ENCODE data around the gene PTGR3.

The PTGR3 gene

GRCh38 chr18:75215663-75216062, 6.7 kb upstream of the PTGR3 start:
- DNase-seq (ENCODE audit: low read depth, low spot score) = no peak

DNA sequence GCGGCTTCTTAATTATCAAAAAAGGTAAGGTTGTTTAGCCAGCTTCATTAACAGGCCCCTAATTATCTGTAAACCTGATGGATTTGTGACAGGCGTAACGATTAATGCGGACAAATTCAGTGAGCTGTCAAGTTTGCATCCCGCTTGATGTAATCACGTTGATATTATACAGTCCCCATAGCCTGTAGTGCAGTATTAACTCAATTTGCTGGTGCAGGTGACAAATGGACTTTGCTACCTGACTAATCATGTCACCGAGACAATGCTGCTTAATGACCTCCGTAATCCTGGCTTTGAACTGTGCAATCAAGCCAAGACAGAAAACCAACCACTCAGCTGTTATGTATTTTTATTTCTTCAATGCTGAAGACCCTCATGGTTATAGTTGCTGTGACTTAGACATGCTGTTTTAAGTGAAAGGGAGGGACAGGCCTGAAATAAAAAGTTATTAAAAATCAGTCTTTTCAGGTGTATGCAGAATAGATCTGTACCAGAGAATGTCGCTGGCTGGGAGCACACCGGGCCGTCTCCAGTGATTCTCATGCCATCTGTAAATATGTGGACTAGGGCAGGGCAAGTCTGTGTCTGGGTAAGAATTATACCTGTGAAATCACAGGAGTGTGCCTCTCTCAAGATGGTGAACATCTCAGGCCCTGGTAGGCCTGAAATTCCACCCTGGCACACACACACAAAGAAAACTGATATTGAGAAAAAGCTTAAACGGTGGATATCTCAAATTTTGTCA, 6.0 kb upstream of the PTGR3 start:
- no peak for DNase-seq (ENCODE audit: low read depth, low spot score)

DNA sequence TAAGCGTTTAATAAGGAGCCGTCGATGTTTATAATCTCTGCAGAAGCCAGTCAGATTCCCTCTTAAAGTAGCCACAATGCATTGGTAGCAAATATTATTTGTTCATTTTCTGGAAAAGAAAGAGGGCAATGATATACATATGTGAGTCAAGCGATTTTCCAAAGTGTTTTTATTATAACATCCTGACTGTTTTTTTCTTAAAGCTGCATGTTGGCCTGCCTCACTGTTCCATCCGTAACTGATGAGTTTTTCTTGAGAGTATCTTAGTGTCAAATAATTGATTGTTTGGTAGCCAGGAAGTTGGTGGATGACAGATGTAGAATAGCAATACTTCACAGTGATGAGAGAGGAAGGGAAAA, 5.4 kb upstream of the PTGR3 start:
- DNase-seq (ENCODE audit: low read depth, low spot score) = no peak

GRCh38 chr18:75213611-75214331, 4.8 kb upstream of the PTGR3 start:
- DNase-seq (ENCODE audit: low read depth, low spot score) = peak; percentile 78

GRCh38 chr18:75212751-75213090, 3.8 kb upstream of the PTGR3 start:
- DNase-seq (ENCODE audit: low read depth, low spot score) = peak; percentile 30

GRCh38 chr18:75211953-75212750, 3.2 kb upstream of the PTGR3 start:
- DNase-seq (ENCODE audit: low read depth, low spot score) = peak; percentile 60

DNA sequence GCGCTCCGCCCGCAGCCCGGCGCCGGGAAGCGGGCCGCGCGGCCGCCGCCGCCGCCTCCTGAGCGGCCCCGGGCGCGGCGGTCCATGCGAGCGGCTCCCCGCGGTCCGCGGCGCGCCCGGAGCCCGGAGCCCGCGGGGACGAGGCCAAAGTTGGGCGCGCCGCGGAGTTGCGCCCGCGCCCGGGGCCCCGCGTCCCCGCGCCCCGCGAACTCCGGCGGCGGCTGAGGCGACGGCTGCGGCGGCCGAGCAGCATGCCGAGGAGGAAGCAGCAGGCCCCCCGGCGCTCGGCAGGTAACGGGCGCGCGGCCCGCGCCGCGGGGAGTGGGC, 2.6 kb upstream of the PTGR3 start:
- no peak for DNase-seq (ENCODE audit: low read depth, low spot score)

GRCh38 chr18:75211002-75211621, 2.2 kb upstream of the PTGR3 start:
- peak; percentile 57 for DNase-seq (ENCODE audit: low read depth, low spot score)

DNA sequence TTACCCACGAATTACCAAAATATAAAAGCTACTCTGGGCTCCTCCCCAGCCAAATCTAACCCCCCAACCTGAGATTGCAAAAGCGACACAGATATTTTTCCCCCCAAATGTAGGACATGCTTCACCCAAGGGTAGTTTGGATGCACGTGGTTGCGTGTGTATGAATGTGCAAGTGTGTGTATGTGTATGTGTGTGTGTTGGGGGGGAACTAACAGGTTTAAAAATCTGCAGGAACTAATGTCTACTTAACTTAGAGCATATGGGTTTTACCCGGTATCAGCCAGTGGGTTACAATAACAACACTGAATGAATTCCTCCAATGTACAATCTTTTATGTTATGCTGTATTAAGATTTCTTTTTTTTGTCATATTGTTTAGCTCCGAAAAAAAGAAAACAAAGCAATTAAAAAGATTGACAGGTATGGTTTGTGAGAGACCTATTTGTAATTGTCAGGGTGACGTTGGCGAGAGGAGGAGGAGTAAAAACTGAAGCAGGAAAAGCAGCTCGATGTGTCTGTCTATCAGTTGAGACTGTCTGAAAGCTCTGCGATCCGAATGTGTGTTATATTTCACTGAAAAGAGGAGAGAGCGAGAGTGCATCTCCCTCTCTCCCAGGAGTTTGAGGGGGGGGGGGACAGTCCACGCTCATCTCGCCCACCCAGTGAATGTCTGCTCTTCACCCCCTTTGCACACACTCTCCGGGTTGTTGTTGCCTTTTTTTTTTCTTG, 1.5 kb upstream of the PTGR3 start, which contains the start of gene TSHZ1:
TSHZ1 (plus strand) TSS at position 524 of the 728 bp plus-strand sequence. CDS start 1,080 bp downstream, outside the sequence.
- DNase-seq (ENCODE audit: low read depth, low spot score) = peak; percentile 86

GRCh38 chr18:75209951-75210258, 966 bp upstream of the PTGR3 start:
- no peak for DNase-seq (ENCODE audit: low read depth, low spot score)

GRCh38 chr18:75208836-75209128, 157 bp downstream of the PTGR3 start:
- DNase-seq (ENCODE audit: low read depth, low spot score) = no peak

DNA sequence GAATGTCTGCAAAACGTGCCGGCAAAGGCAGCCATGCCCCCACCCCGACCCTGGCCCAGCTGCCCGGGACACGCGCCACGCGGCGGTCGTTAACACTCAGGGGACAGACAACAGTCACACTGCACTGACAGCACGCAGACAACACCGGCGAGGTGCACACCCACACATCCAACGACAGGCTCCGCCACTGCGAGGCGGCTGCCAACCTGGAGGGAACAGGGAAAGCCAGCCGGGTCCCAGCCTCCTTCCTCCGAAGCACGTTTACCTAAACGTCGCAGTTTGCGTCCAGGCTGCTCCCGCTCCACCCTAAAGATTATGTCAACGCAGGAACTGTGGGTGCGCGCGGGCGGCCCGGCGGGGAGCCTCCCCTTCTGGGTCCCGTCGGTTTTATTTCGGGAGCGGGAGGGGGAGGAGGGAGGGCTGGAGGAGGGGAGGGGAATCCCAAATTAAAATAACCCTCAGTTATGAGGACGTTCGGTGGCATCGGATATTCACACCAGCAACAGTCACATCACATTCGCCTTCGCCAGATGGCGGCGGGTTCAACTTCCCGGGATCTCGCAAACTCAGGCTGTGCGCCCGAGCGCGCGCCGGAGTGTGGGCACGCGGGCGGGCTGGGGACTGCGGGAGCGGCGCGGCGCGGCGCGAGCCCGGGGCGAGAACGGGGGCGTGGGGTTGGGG, 644 bp downstream of the PTGR3 start:
- peak; percentile 79 for DNase-seq (ENCODE audit: low read depth, low spot score)

DNA sequence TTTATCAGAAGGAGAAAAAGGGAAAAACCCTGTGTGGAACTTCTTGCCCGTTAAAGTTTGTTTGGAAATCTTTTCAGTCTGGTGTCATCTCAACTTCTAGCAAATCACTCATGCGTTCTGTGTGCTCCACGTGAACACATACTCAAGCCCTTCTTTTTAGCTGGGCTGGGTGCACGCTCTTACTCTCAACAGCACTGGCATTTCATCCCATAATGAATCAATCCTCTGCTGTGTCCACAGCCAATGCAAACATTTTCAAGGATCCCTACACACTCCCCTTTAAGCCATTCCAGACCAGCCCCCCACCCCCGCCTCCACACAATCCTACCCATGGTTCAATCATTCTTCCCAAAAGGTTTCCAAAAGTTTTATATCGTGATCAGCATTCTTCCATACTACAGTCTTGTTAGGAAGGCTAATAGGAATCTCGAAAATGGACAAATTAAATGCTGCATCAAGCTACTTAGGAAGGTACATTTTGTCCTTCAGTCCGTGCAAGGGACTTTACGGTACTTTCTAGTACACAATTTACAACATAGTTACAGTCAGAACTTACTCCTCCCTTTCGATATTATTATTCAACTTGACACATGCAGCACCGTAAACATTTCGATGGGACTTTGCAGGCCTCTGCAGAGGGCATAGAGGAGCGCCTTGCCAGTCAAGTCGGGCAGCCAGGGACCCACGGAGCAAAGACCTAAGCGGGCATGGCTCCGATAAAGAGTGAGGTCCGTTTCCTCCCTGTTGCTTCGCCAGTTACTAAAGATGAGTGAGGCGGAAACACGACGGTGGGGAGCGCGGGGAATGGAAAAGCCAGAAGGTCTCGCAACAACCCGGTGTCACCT, 1.4 kb downstream of the PTGR3 start:
- peak; percentile 52 for DNase-seq (ENCODE audit: low read depth, low spot score)

GRCh38 chr18:75206452-75207309, 2.3 kb downstream of the PTGR3 start:
- DNase-seq (ENCODE audit: low read depth, low spot score) = peak; percentile 20

DNA sequence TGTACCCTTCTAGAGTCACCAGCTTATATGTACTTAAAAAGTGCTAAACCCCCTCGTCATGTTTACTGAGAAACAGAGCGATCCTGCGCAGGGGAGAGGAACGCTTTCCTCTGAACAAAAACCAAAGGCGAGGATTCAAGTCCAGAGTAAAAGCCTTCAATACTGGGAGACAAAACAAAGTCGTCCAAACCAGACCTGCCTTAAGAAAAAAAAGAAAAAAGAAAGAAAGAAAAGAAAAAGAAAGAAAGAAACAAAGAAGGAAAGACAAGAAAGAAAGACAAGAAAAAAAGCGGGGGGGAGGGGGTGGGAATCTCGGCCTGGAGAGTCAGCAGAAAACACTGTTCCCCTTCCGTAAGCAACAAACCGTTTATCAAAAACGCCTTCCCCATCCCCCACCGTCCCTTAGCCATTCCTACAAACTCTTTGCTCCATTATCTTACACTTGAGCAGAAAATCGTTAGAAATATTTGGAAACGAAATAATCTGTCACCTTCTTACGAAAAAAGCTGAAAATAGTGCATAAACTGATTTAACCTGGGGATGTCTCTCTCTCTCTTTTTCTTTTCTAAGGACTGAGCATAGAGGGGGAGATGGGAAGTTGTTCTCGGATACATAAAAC, 3.3 kb downstream of the PTGR3 start:
- peak; percentile 48 for DNase-seq (ENCODE audit: low read depth, low spot score)

DNA sequence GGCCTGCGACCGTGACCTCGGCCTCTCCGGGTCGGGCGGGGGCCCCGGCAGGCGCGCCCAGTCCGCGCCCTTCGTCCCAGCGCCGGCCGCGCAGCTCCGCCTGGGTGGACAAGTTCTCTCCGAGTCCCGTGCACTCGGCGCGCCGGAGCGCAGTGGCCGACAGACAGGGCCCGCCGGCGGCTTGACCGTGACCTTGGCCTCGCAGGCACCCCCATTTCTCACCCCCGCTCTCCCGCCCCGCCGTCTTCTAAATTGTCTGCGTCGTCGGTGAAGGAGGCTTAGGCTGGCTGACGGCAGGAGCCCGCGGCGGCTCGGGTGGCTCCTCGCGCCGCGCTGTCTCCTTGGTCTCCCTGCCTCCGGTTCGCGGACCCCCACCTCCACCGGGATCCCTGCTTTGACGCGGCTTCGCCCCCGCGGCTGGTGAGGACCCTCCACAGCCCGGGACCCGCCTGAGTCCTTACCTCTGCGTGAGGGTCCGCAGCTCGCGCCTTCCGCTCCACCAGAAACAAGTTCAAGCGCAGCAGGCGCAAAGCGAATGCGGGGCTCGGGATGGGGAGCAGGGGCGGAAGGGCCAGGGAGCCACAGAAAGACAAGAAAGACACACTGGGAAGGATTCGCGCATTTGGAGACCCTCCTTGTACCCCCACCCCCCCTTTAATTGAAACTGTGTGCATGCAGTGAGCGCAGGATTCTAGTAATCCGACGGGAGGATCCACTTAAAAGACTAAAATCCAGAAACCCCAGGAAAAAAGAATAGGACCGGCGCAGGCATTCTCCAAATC, 4.0 kb downstream of the PTGR3 start:
- peak; percentile 62 for DNase-seq (ENCODE audit: low read depth, low spot score)

DNA sequence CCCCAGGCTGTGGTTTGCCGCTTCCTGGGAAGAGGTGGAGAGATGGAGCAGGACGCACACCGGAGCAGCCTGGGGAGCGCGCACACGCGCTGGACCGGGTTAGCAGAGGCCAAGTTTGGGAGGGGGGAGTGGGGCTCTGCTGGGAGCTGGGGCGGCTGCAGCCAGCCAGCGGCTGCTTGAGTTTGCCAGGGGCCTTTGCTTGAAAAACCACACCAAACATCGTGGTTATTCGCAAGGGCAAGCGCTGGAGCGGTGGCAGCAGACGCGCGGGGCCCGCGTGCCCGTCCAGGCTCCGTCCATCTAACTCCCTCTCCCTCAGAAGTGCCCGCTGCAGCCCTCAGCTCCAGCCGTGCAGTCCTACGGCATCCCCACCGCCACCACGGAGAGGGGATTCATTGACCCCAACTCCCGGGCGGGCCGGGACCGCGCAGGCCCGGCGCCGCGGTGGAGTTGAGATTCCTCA, 4.6 kb downstream of the PTGR3 start:
- DNase-seq (ENCODE audit: low read depth, low spot score) = peak; percentile 67

All from astrocyte of the hippocampus (primary cell).